ENCODE results near the gene PSMD5. TPM values are rescaled to one million over a fixed set of nuclear protein-coding genes. Genes with fewer than 3 reads are reported as not detected.
A peak's percentile ranks its signal among the peaks of the same experiment; 100 is the strongest.

The PSMD5 gene
- total RNA-seq (2014; rRNA removed; shearing (Covaris generic)), result 17.1 and 30.3 TPM in 2 replicates

DNA sequence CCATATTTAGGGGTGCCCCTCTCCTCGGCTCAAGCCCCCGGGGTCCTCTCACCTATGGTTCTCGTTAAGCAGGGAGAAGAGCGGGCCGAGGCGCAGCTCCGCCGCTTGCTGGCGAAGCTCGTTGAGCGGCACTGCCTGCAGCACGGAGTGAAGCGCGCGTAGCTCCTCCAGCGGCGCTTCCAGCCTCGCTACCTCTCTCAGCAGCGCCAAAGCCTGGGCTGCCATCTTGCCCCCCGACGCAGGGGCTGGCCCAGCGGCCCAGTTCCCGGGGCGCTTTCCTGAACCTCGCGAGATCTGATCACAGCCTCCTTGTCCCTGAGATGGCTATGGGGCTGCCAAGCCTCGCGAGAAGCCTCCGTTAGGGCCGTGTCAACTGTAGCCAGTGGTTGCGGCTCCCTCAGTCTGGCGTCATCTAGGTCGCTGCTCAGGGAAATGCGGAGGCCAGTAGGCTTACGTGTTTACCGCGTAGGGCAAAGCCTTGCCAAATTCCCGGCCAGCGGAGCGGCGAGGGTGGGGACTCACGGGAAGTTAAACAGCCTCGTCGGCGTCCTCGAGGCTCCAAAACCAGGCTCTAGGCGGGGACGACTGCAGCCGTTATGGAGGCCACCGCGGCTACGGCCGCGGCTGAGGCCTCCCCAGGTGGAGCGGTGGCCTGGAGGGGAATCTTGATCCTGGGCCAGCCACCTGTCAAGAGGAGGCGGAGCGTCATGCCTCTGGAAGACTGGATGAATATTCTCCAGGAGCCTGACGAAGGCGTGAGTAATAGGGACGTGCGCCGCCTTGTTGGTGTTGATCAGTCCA is at the start of gene PSMD5:
Gene PSMD5 (minus strand): TSS at position 238 of the 801 bp plus-strand sequence. CDS start 13 bp downstream, at position 225.
- peaks cover 30% of the 10 kb centered on the region for H3K36me3 ChIP-seq
- H3K4me3 ChIP-seq, result peak within 1 kb of the TSS; percentile 71
- H3K9me3 ChIP-seq (replicated peaks), result no peaks in the 10 kb centered on the region
- DNase-seq (ENCODE audit: low read depth in 1 of 2, low spot score in 2 of 2), result peak; percentile 94 to 99
- no peaks in the 10 kb centered on the region for H3K27me3 ChIP-seq (replicated peaks)
- H3K4me1 ChIP-seq (replicated peaks), result peaks cover 12% of the 10 kb centered on the region
- peak within 1 kb of the TSS; percentile 82 for H3K27ac ChIP-seq

DNA sequence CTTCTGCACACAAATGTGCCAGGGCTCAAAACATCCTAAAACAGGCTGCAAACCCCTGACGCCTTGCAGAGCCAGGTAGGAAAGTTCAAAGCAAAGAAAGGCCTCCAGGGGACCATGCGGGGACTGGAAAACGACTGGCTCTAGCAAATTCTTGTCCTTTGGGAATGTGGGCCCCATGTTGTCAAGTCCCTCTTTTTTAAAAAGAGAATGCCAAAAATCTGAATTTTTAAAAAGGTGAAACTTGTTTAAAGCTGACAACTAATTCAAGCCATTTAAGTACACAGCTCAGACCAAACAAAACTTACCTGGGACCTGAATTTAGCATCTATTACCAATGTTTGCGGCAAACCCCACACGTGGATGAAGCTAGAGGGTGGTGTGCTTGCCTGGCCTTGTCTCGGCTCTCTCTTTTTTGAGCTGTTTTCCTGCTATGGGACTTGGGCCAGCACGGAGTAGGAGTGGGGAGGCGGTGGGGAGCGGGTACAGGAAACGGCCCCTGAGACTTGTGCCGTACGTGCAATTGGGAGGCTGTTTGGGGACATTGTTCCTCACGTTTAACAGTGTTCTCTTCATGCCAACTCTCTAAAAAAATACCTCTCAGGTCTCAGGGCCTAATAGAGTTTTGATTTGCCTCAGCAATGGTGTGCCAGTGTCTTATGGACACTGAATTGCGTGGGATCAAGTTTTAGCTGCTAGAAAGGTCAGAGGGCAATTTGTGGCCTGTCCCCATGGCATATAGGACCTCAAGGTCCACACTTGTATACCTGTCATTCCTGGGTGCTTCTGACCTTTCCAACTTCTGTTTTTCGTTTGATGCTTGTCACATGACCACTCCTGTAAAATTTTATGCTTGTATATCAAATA is 49.4 kb upstream of the PSMD5 start:
- H3K27me3 ChIP-seq (replicated peaks), result no peaks in the 10 kb centered on the region
- DNase-seq (ENCODE audit: low read depth in 1 of 2, low spot score in 2 of 2), result no peak
- H3K4me3 ChIP-seq, result no peak overlapping the region
- no peaks in the 10 kb centered on the region for H3K9me3 ChIP-seq (replicated peaks)
- H3K4me1 ChIP-seq (replicated peaks), result no peaks in the 10 kb centered on the region
- no peak overlapping the region for H3K27ac ChIP-seq
- no peaks in the 10 kb centered on the region for H3K36me3 ChIP-seq

DNA sequence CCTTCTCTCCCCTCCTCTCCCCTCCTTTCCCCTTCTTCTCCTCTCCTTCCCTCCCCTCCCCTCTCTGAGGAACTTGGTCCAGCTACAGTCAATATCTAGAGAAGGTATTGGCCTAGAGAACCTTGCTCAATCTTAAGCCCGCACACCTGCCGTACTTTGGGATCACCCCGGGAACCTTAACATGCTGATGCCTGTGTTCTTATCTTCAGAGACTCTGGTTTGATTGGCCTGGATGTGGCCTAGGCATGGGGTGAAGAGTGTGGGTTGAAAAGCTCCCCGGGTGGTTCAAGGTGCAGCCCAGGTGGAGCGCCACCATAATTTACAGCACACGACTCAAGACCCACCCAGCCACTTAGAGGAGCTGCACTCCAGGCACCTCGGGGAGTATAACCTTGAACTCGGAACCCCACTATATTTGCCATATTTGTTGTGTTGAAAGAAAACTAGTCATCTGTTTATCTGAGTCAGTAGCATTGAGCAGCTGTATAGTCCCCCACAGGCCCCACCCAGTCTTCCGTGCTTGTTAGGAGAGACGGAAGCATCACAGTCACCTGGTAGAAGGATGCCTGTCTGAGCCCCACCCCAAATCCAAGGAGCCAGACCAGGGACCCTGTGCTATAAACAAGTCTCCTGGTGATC is 48.6 kb upstream of the PSMD5 start:
- Histone ChIP-seq H3K36me3 (no peaks in the 10 kb centered on the region), H3K27me3 (replicated peaks) (no peaks in the 10 kb centered on the region), H3K4me1 (replicated peaks) (no peaks in the 10 kb centered on the region), H3K27ac (no peak overlapping the region), H3K4me3 (no peak overlapping the region), H3K9me3 (replicated peaks) (no peaks in the 10 kb centered on the region)
- DNase-seq (ENCODE audit: low read depth in 1 of 2, low spot score in 2 of 2), result no peak

DNA sequence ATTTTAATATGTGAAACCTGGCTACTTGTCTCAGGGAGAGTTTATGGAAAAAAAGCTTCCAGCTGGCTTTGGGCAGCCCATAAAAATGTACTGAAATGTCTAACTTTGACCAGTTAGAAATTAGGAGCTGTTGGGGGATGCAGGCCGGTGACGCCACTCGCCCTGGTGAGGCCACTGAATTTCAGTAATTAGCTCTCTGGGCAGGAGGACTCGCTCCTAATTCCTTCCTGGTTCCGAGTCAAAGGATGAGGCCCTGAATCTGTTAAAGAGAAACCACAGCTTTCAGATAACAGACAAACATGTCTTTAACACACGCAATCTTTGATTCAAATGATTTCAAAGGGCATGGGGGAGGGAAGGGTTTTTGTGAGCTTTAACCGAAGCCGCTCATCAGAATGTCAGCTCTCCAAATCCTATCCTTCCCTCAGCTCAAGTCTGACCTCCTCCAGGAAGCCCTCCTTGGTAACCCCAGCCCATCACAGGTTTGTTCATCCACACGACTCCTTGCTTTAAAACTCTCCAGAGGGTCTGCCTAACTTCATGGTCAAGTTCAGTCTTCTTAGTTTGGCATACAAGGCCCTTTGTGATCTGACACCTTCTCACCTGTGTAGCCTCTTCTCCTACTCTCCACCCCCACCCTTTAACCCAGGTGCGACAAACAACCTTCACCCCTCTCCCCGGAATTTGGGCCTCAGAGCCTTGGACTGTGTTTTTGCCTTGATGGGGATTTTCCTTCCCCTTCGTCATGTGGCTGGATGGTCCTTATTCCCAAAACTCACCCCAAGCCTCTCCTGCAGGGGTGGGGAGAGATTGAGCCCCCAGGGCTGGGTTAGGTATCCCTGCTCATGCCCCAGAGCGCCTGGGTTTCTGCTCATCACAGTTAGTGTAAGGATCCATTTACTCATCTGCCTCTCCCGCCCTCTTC is 47.9 kb upstream of the PSMD5 start:
- H3K9me3 ChIP-seq (replicated peaks), result no peaks in the 10 kb centered on the region
- H3K4me3 ChIP-seq, result no peak overlapping the region
- H3K27ac ChIP-seq, result no peak overlapping the region
- no peaks in the 10 kb centered on the region for H3K27me3 ChIP-seq (replicated peaks)
- DNase-seq (ENCODE audit: low read depth in 1 of 2, low spot score in 2 of 2), result no peak
- no peaks in the 10 kb centered on the region for H3K4me1 ChIP-seq (replicated peaks)
- H3K36me3 ChIP-seq, result no peaks in the 10 kb centered on the region

DNA sequence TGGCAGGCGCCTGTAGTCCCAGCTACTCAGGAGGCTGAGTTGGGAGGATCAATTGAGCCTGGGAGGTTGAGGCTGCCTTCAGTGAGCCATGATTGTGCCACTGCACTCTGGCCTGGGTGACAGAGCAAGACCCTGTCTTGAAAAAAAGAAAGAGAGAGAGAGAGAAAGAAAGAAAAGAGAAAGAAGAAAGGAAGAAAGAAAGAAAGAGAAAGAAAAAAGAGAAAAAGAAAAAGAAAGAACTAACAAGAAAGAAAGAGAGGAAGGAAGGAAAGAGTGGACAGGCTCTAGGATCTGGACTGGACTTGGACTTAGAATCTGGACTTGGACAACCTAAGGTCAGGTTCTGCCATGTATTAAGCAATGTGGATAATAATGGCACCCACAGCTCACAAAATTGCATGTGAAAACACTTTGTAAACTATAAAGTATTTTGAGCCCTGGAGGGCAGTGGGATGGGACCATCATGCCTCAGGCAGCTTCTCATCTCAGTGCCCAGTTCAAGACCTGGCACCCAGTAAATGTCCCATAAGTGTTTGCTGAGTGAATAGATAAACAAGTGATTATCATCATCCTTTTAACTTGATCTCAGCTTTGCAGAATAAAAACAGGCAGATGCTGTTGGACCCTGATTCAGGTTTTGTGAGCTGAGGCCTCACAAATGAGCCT is 47.0 kb upstream of the PSMD5 start:
- Histone ChIP-seq H3K36me3 (no peaks in the 10 kb centered on the region), H3K4me1 (replicated peaks) (no peaks in the 10 kb centered on the region)
- no peak for DNase-seq (ENCODE audit: low read depth in 1 of 2, low spot score in 2 of 2)

DNA sequence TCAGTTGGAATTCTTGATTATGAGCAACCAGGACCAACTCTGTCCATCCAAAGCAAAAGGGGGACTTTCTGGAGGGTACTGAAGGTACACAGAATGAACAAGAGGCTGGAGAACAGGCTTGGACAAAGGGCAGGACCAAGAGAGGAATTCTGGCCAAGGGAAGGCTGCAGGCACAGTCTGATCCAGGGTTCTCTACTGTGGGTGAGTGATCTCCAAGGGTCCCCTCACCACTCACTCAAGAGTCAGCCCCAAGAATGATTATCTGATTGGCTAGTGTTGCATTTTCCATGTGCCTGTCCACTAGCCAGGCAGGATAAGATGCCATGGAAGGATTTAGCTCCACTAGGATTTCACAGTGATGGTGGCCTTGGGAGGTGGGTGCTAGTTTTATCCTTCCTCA is 45.9 kb upstream of the PSMD5 start:
- H3K27me3 ChIP-seq (replicated peaks), result no peaks in the 10 kb centered on the region
- no peaks in the 10 kb centered on the region for H3K4me1 ChIP-seq (replicated peaks)
- no peak overlapping the region for H3K27ac ChIP-seq
- no peaks in the 10 kb centered on the region for H3K36me3 ChIP-seq
- no peak for DNase-seq (ENCODE audit: low read depth in 1 of 2, low spot score in 2 of 2)
- H3K9me3 ChIP-seq (replicated peaks), result no peaks in the 10 kb centered on the region
- no peak overlapping the region for H3K4me3 ChIP-seq

More for the DNA sequence above, 47.0 kb upstream of the PSMD5 start:
- Histone ChIP-seq H3K4me3 (no peak overlapping the region), H3K9me3 (replicated peaks) (no peaks in the 10 kb centered on the region), H3K27me3 (replicated peaks) (no peaks in the 10 kb centered on the region), H3K27ac (no peak overlapping the region)

DNA sequence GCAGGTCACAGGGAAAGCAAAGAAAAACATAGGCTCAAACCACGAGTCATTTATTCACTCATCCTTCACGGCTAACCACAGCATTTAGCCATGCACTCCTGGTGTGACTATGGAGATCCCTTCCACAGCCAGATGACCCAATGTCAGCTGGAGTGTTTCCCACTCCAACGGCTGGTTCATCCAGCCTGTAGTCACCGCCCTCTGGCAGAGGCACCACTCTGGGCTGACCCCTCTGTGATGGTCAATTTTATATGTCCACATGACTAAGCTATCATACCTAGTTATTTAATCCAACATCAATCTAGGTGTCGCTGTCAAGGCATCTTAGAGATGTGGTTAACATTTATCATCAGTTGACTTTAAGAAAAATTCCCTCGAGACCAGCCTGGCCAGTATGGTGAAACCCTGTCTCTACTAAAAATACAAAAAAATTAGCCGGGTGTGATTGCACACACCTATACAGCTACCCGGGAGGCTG is 43.8 kb upstream of the PSMD5 start:
- no peaks in the 10 kb centered on the region for H3K4me1 ChIP-seq (replicated peaks)
- H3K27me3 ChIP-seq (replicated peaks), result no peaks in the 10 kb centered on the region
- H3K36me3 ChIP-seq, result no peaks in the 10 kb centered on the region
- no peak for DNase-seq (ENCODE audit: low read depth in 1 of 2, low spot score in 2 of 2)
- H3K4me3 ChIP-seq, result no peak overlapping the region
- no peak overlapping the region for H3K27ac ChIP-seq
- no peaks in the 10 kb centered on the region for H3K9me3 ChIP-seq (replicated peaks)

DNA sequence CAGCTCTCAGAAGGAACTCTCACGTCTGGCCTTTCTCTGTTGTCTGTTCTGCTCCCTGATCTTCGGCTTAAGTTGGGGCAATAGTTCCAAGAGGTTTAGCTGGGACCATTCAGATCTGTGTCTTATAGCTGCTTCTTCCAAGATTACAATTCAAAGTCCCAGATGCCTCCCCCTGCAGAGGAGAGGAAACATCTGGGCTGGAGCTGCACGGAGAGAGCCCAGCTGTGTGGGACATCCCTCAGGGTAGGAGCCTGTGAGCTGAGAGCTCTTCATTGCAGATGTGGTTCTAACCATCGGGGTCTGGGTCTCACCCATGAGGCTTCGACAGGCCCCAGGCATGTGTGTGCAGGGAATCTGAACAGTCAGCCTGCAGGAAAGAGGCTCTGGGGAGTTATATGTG is 43.2 kb upstream of the PSMD5 start:
- H3K9me3 ChIP-seq (replicated peaks), result no peaks in the 10 kb centered on the region
- H3K27me3 ChIP-seq (replicated peaks), result no peaks in the 10 kb centered on the region
- no peak overlapping the region for H3K4me3 ChIP-seq
- H3K36me3 ChIP-seq, result no peaks in the 10 kb centered on the region
- H3K4me1 ChIP-seq (replicated peaks), result no peaks in the 10 kb centered on the region
- H3K27ac ChIP-seq, result no peak overlapping the region
- no peak for DNase-seq (ENCODE audit: low read depth in 1 of 2, low spot score in 2 of 2)

DNA sequence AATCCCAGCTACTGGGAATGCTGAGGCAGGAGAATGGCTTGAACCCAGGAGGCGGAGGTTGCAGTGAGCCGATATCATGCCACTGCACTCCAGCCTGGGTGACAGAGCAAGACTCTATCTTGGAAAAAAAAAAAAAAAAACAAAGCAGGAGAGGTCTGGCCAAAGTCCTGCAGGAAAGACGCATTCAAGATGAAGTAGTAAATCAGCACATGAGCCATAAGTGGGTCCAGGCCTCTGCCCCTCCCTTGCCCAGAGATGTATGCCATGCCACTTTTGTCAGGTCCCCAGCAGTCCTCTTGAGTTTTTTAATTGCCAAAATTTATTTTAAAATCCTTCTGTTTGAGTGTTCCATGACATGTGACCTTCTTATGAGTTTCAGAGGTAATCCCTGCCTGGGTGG is 42.7 kb upstream of the PSMD5 start:
- no peak for DNase-seq (ENCODE audit: low read depth in 1 of 2, low spot score in 2 of 2)
- Histone ChIP-seq H3K27me3 (replicated peaks) (no peaks in the 10 kb centered on the region), H3K27ac (no peak overlapping the region), H3K9me3 (replicated peaks) (no peaks in the 10 kb centered on the region), H3K4me3 (no peak overlapping the region), H3K36me3 (no peaks in the 10 kb centered on the region), H3K4me1 (replicated peaks) (no peaks in the 10 kb centered on the region)

DNA sequence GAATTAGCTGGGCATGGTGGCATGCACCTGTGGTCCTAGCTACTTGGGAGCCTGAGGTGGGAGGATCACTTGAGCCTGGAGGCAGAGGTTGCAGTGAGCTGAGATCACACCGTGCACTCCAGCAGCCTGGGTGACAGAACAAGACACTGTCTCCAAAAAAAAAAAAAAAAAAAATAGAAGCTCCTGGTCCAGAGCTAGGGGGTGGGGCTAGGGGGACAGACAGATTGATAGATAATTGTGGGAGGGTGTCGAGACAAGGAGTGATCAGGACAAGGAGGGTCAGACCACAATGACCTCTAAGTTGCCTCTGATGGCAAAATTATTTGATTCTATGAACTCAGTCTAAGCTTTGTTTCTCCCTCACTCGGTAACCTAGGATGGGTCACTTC is 40.9 kb upstream of the PSMD5 start:
- no peaks in the 10 kb centered on the region for H3K9me3 ChIP-seq (replicated peaks)
- no peaks in the 10 kb centered on the region for H3K36me3 ChIP-seq
- no peak overlapping the region for H3K4me3 ChIP-seq
- no peaks in the 10 kb centered on the region for H3K4me1 ChIP-seq (replicated peaks)
- H3K27ac ChIP-seq, result no peak overlapping the region
- DNase-seq (ENCODE audit: low read depth in 1 of 2, low spot score in 2 of 2), result no peak
- H3K27me3 ChIP-seq (replicated peaks), result no peaks in the 10 kb centered on the region

DNA sequence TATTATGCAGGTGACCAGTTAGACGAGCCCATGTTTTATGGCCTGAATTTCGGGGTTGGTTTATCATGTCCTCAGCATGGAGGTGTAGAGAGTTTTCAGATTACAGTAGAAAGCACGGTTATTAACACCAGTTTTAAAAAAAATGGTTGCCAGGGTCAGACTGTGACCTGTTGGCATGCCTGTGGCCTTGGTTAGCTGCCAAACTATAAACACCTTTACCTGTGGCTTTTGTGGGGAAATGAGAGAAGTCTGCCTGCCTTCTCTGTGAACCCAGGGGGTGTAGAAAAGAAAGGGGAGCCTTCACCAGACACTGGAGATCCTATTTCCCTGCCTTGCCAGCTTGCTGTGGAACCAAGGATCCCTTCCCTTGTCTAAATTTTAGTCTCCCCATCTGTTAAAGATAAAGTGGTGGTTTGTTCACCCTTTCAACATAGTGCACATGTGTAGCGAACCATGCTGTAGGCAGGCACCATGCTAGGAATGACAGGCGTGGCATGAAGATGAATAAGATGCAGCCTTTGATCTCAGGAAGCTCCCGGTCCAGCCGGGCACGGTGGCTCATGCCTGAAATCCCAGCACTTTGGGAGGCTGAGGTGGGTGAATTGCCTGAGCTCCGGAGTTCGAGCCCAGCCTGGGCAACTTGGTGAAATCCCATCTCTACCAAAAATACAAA is 40.3 kb upstream of the PSMD5 start:
- Histone ChIP-seq H3K9me3 (replicated peaks) (no peaks in the 10 kb centered on the region), H3K4me1 (replicated peaks) (peaks cover 4% of the 10 kb centered on the region), H3K27me3 (replicated peaks) (no peaks in the 10 kb centered on the region), H3K36me3 (no peaks in the 10 kb centered on the region), H3K4me3 (no peak overlapping the region), H3K27ac (no peak overlapping the region)
- DNase-seq (ENCODE audit: low read depth in 1 of 2, low spot score in 2 of 2), result no peak

DNA sequence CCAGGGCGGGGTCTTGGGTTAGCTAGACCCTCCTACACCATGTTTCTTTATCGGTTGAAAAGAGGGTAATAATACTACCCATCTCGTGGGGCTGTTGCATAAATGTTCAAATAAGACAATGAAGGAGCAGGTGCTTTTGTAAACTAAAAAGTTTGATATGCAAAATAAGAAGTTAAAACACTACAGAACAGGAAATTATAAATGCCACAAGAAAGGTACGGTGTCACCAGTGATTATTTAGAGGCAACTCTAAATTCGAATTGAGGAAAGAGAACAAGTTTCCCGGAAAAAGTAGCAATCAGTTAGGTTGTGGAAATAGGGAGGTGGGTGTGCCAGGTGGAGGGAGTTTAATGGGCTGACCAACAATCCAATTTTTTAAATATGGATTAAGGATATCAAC is 36.7 kb upstream of the PSMD5 start:
- peaks cover 23% of the 10 kb centered on the region for H3K36me3 ChIP-seq
- H3K4me1 ChIP-seq (replicated peaks), result peaks cover 26% of the 10 kb centered on the region
- no peak overlapping the region for H3K27ac ChIP-seq
- no peak for DNase-seq (ENCODE audit: low read depth in 1 of 2, low spot score in 2 of 2)
- H3K9me3 ChIP-seq (replicated peaks), result no peaks in the 10 kb centered on the region
- H3K4me3 ChIP-seq, result no peak overlapping the region
- no peaks in the 10 kb centered on the region for H3K27me3 ChIP-seq (replicated peaks)

Measured in SJSA1 (cell line).